NCI-H187 (cell line): ENCODE measurements around the gene KATNB1.
A peak's percentile ranks its signal among the peaks of the same experiment; 100 is the strongest.
"Not testable (repeated sequence)": the region's sequence is repeated elsewhere in the genome, so short reads cannot be mapped to it uniquely, and the experiment has no call there.

Experiments
- DNase-seq, 2 experiments: peaks; one replicate each; lab custom pipeline; 2025; lab: John Stamatoyannopoulos, UW

The KATNB1 gene

GRCh38 chr16:57774705-57775285 lies 39.2 kb downstream of the KATNB1 start:
- no peak for DNase-seq

DNA sequence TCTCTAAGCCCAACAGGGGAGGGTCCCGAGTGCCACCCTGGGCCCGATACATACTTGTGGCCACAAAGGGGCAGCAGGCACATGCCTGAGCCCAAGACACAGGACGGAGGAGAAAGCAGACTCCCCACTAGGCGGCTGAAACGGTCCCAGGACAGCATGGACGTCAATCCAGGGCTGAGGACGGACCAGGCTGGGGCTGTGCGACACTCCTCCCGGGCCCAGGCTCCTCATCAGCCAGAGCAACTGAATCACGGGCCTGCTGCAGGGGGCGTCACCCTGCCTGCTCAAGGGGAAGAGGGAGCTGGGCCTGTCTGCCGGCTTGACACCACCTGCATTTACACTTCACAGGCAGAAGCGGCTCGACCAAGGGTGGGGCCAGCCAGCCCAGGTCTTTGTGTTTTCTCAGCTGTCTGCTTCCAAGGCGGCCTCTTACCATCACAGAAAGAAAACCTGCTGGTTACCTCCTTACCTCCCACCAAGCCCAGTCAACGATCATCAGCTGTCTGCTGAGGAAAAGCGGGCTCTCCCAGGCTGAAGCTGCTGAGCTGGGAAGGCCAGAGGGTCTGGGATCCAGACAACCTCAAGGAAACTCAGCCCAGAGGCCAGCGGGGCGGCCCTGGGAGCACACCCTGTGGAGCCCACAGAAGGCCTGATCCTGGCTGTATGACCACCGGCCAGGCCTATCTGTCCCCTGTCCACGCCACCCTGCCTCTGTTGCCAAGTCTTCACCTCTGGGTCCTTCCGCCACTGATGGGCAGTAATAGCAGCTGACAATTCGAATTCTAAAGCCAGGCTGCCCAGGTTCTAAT lies 40.3 kb downstream of the KATNB1 start:
- peak; percentile 21 to 74 for DNase-seq

GRCh38 chr16:57778658-57779057 lies 43.1 kb downstream of the KATNB1 start:
- no peak for DNase-seq

GRCh38 chr16:57779836-57780235 lies 44.3 kb downstream of the KATNB1 start:
- not testable (repeated sequence) for DNase-seq

DNA sequence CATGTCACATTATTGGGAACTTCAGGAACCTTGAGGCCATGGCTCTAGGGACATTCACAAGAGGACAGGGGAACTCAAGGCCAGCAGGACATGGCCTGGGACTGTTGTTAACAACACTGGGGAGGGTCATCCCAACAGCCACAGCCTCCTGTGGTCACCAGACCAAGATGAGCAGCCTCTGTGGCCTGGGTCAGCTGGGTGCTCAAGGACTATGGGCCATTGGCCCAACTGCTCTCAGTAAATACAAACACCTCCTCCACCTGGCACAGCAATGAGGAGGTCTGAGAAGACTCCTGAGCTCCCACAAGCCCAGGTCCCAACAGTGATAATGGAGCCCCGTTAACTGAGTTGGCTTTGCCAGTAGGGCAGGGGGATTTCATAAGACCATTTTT lies 45.8 kb downstream of the KATNB1 start:
- DNase-seq = no peak

- DNase-seq = no peak
Measured at GRCh38 chr16:57781741-57782606, 46.4 kb downstream of the KATNB1 start.

- DNase-seq = not testable (repeated sequence)
Measured at GRCh38 chr16:57782607-57783055, 47.1 kb downstream of the KATNB1 start.

- no peak for DNase-seq
Measured at GRCh38 chr16:57783116-57783515, 47.5 kb downstream of the KATNB1 start.

GRCh38 chr16:57783883-57784282 lies 48.3 kb downstream of the KATNB1 start:
- DNase-seq = no peak

DNA sequence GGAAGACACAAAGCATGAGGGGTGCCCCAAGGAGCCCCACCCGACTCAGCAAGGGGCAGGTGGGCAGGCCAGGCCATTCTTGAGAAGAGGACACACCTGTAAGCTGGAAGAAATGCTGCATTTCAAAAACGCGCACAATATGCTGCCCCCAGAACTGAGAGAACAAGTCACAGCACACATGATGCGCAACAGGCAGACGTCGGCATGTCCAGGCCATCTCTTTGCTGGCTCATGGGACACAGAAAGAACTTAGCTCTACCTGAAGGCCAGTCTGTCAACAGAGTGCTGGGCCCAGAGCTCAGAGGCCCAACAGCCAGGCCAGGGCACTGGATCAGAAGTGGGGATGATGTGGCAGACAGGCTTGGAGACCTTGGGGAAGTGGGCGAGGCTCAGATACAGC lies 48.8 kb downstream of the KATNB1 start:
- no peak for DNase-seq

GRCh38 chr16:57785385-57785784 lies 49.8 kb downstream of the KATNB1 start:
- DNase-seq = no peak

GRCh38 chr16:57785924-57786323 lies 50.4 kb downstream of the KATNB1 start:
- no peak for DNase-seq

GRCh38 chr16:57786632-57787518 lies 51.3 kb downstream of the KATNB1 start:
- DNase-seq = no peak

- no peak for DNase-seq
Measured at GRCh38 chr16:57787519-57787905, 51.9 kb downstream of the KATNB1 start.

GRCh38 chr16:57788252-57788841 lies 52.8 kb downstream of the KATNB1 start:
- DNase-seq = peak; percentile 7 to 29

DNA sequence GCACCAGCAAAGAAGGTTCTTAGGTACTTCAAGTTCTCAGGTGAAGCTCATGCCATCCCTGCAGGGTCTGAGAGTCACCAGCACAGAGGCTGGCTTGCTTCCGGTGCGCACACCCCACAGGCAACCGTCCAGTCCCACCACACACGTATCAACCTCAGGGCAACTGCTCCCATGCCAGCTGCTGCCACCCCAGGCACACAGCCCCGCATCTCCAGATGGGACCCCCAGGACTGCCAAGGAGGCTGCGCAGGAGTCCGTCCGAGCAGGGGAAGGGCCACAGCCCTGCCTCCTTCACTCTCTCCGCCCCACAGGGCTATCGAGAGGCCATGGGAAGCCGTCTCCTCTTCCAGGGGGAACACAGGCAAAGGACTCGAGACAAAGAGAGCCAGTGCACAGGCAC lies 53.4 kb downstream of the KATNB1 start:
- no peak for DNase-seq

GRCh38 chr16:57791195-57791892 lies 55.8 kb downstream of the KATNB1 start:
- DNase-seq = no peak

- DNase-seq = no peak
Measured at GRCh38 chr16:57791893-57792461, 56.4 kb downstream of the KATNB1 start.

DNA sequence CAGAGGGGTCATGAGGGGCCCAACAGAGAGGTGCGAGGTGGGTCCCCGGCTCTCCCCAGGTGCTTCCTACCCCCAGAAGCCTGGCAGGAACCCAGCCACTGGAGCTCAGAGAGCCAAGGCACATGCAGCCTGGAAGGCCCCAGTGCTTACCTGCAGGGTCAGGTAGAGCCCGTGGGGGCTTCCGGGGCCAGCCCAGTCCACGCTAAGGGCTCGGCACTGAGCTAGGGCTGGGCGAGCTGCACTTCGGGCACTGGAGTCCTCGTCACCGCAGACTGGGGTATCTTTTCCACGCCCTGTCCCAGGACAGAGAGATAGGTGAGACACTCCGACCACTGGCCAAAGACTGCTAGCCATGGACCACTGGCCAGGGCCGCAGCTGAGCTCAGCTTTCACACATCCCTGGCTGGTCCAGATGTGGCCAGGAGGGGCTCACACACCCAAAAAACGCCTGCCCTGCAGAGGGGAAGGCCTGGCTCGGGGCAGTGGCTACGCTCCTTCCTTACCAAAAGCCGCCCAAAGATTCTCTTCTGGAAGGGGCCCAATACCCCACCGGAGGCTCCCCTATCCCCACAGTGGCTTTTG lies 59.4 kb downstream of the KATNB1 start:
- no peak for DNase-seq

DNA sequence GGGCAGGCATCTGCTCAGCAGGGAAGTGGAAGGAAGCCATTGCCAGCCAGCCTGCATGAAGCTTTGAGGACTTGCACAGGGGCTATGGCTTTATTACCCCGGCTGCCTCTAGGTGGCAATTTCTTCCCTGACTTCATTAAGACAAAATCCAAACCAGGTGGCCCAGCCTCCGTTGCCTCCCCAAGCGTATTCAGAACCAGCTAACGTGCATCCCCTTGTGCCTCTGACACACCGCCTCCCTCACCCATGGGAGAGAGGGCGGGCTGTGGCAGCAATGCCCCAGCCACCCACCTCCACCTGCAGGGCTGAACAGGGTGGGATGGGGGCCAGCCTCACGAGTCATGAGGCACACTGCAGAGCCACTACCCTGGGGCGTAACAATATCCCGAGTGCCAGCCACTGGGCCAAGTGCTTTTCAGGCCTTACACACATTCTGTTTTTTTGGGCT lies 59.9 kb downstream of the KATNB1 start:
- no peak for DNase-seq
